GM23338 (cell line): ENCODE measurements around the gene VAPA. TPM values are rescaled to one million over a fixed set of nuclear protein-coding genes. Genes with fewer than 3 reads are reported as not detected.

Experiments
- ATAC-seq: fragments of 200-7000 bp; cut with Tn5 transposase; 3 replicates; pipeline ENCODE4 v1.9.1; 2020
- DNase-seq: peaks from one replicate; pipeline ENCODE4 v3.0.0-alpha.2; 2015; ENCODE audit warnings: low spot score
- H2AFZ ChIP-seq: fragments of 200-600 bp; sonication (generic); 2 replicates; pipeline ENCODE4 v1.8.0; 2016; ENCODE audit warnings: antibody characterized with exemption, mild to moderate bottlenecking, moderate library complexity
- H3F3A ChIP-seq: fragments of 200-600 bp; sonication (generic); replicated peaks from 2 replicates; pipeline ENCODE4 v1.8.0; 2017; ENCODE audit warnings: antibody characterized with exemption, mixed run types, low read depth
- H3K27ac ChIP-seq: fragments of 200-600 bp; sonication (generic); 2 replicates; pipeline ENCODE4 v1.6.1; 2016; ENCODE audit warnings: low read depth
- H3K27me3 ChIP-seq: fragments of 200-600 bp; sonication (generic); 2 replicates; pipeline ENCODE4 v1.8.0; 2016; ENCODE audit warnings: mild to moderate bottlenecking, mixed run types, moderate library complexity; ENCODE audit not compliant: insufficient read depth
- H3K36me3 ChIP-seq: fragments of 200-600 bp; sonication (generic); 2 replicates; pipeline ENCODE4 v1.8.0; 2016; ENCODE audit warnings: mild to moderate bottlenecking; ENCODE audit not compliant: insufficient read depth
- H3K4me1 ChIP-seq: fragments of 200-600 bp; sonication (generic); 2 replicates; pipeline ENCODE4 v1.8.0; 2016; ENCODE audit warnings: mild to moderate bottlenecking, moderate library complexity; ENCODE audit not compliant: insufficient read depth
- H3K4me2 ChIP-seq: fragments of 200-600 bp; sonication (generic); 2 replicates; pipeline ENCODE4 v1.7.1; 2017; ENCODE audit warnings: mixed run types
- H3K4me3 ChIP-seq: fragments of 200-600 bp; sonication (generic); 2 replicates; pipeline ENCODE4 v1.6.1; 2016; ENCODE audit warnings: mixed run types
- H3K79me2 ChIP-seq: fragments of 200-600 bp; sonication (generic); replicated peaks from 2 replicates; pipeline ENCODE4 v1.8.0; 2017; ENCODE audit warnings: mild to moderate bottlenecking; ENCODE audit not compliant: insufficient read depth
- H3K9me2 ChIP-seq: fragments of 200-600 bp; sonication (generic); 2 replicates; pipeline ENCODE4 v1.8.0; 2017; ENCODE audit not compliant: insufficient read depth
- H4K20me1 ChIP-seq: fragments of 200-600 bp; sonication (generic); replicated peaks from 2 replicates; pipeline ENCODE4 v1.8.0; 2017; ENCODE audit warnings: mild to moderate bottlenecking; ENCODE audit not compliant: insufficient read depth
- H3K27ac Mint-ChIP-seq: 2 replicates; pipeline ENCODE4 v1.8.0; 2020; ENCODE audit warnings: inconsistent platforms, mild to moderate bottlenecking, moderate library complexity, mixed read lengths
- H3K27me3 Mint-ChIP-seq: 3 replicates; pipeline ENCODE4 v1.8.0; 2022; ENCODE audit warnings: low read depth, mild to moderate bottlenecking, moderate library complexity, mixed read lengths, inconsistent platforms; ENCODE audit not compliant: insufficient read depth, poor library complexity
- H3K36me3 Mint-ChIP-seq: 3 replicates; pipeline ENCODE4 v1.8.0; 2021; ENCODE audit warnings: low read depth, mild to moderate bottlenecking, inconsistent platforms, moderate library complexity, mixed read lengths
- H3K4me1 Mint-ChIP-seq: 3 replicates; pipeline ENCODE4 v1.8.0; 2020; ENCODE audit warnings: mild to moderate bottlenecking, inconsistent platforms, mixed read lengths
- H3K4me3 Mint-ChIP-seq: 3 replicates; pipeline ENCODE4 v1.8.0; 2021; ENCODE audit warnings: moderate library complexity, mild to moderate bottlenecking, inconsistent platforms, mixed read lengths
- H3K9me3 Mint-ChIP-seq: 3 replicates; pipeline ENCODE4 v1.8.0; 2020; ENCODE audit warnings: moderate library complexity, mild to moderate bottlenecking, inconsistent platforms, mixed read lengths
- EZH2 ChIP-seq: fragments of 200-600 bp; sonication (generic); IDR thresholded peaks from one replicate; pipeline ENCODE4 v1.8.0; 2017; ENCODE audit warnings: antibody characterized with exemption, mild to moderate bottlenecking, low read depth; ENCODE audit not compliant: unreplicated experiment
- JUNB ChIP-seq: IDR thresholded peaks from one replicate; pipeline ENCODE4 v1.6.1; 2016; ENCODE audit warnings: antibody characterized with exemption; ENCODE audit not compliant: unreplicated experiment
- NANOG ChIP-seq: IDR thresholded peaks from 2 replicates; pipeline ENCODE4 v1.6.1; 2016; ENCODE audit warnings: antibody characterized with exemption, borderline replicate concordance
- POLR2AphosphoS5 ChIP-seq: IDR thresholded peaks from 2 replicates; pipeline ENCODE4 v1.6.1; 2016; ENCODE audit warnings: antibody characterized with exemption, low read depth
- ZNF114 ChIP-seq: fragments of 250-450 bp; sonication (Bioruptor Pico); IDR thresholded peaks from 2 replicates; pipeline ENCODE4 v1.5.0; 2020; ENCODE audit warnings: mild to moderate bottlenecking, moderate library complexity
- ZNF331 ChIP-seq: fragments of 250-450 bp; sonication (Bioruptor Pico); IDR thresholded peaks from 2 replicates; pipeline ENCODE4 v1.5.0; 2020; ENCODE audit warnings: low read depth, mild to moderate bottlenecking, moderate library complexity
- polyA plus RNA-seq: library from polyadenylated mRNA; unstranded; fragments of >200 nt; fragmentation: Nextera tagmentation; extraction: Ambion mirVana; gene quantifications from 2 replicates; pipeline ENCODE4 v1.2.1, GENCODE V29; 2016
- total RNA-seq: library from RNA; depleted of rRNA; stranded (reverse); fragments of >200 nt; shearing (Covaris generic); gene quantifications from 2 replicates; pipeline ENCODE4 v1.2.3, GENCODE V29; 2014
- TF ChIP-seq, protein P1 (sequence below), 2 experiments: fragments of 200-600 bp in 1 of 2; sonication (generic) in 1 of 2; conservative IDR thresholded peaks; 2 replicates each; pipeline versions ENCODE4 v1.5.1 to v1.6.1; 2016 to 2017; ENCODE audit warnings: antibody characterized with exemption in 2 of 2, low read depth in 2 of 2, mild to moderate bottlenecking in 2 of 2, moderate library complexity in 1 of 2
- TF ChIP-seq, protein P2 (sequence below): IDR thresholded peaks from one replicate; pipeline ENCODE4 v1.6.1; 2018; ENCODE audit warnings: antibody characterized with exemption; ENCODE audit not compliant: unreplicated experiment
- TF ChIP-seq, protein P3 (sequence below): IDR thresholded peaks from 2 replicates; pipeline ENCODE4 v1.6.1; 2016; ENCODE audit warnings: antibody characterized with exemption

Gene VAPA
- total and polyA plus RNA-seq, 2 experiments from 2014 or later = 162 to 178 TPM

DNA sequence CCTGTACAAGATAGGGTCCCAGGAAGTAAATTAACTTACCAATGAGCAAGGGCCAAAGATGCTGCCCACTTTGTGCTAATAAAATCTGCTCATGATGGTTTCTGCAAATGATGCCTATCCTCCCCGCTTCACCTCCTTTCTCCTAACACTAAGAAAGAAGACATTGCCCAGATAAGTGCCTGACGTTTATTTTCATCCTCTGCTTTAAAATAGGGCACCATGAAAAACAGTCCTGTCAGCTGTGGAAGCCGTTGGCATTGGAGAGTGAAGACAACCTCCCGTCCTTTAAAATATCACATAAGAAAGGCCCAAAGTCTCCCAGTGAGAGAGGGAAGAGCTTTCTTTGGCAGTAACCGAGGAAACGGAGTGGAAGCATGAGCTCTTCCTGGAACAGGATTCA lies 29.7 kb upstream of the VAPA start:
- H2AFZ ChIP-seq = no peak overlapping the region
- no peak for DNase-seq
- no peaks in the 10 kb centered on the region for H3K4me1 ChIP-seq
- peaks cover 12% of the 10 kb centered on the region for H3K9me2 ChIP-seq
- H3K27me3 Mint-ChIP-seq = no peaks in the 10 kb centered on the region
- H3K27me3 ChIP-seq = no peaks in the 10 kb centered on the region
- ATAC-seq = no peak
- no peaks in the 10 kb centered on the region for H3K36me3 ChIP-seq
- no peak overlapping the region for H3K4me2 ChIP-seq
- no peaks in the 10 kb centered on the region; the same call in 1 of the 3 replicates for H3K9me3 Mint-ChIP-seq
- H3K79me2 ChIP-seq = no peaks in the 10 kb centered on the region
- H3K4me3 Mint-ChIP-seq = no peak overlapping the region
- H3F3A ChIP-seq = no peaks in the 10 kb centered on the region
- no peak overlapping the region for H3K27ac Mint-ChIP-seq
- no peaks in the 10 kb centered on the region for H3K36me3 Mint-ChIP-seq
- H3K4me1 Mint-ChIP-seq = no peaks in the 10 kb centered on the region
- TF ChIP-seq POLR2AphosphoS5 (no peak), JUNB (no peak), EZH2 (no peak), ZNF114 (CRISPR knock-in tag) (no peak), ZNF331 (CRISPR knock-in tag) (no peak), NANOG (no peak)
- TF ChIP-seq, protein P1, sequence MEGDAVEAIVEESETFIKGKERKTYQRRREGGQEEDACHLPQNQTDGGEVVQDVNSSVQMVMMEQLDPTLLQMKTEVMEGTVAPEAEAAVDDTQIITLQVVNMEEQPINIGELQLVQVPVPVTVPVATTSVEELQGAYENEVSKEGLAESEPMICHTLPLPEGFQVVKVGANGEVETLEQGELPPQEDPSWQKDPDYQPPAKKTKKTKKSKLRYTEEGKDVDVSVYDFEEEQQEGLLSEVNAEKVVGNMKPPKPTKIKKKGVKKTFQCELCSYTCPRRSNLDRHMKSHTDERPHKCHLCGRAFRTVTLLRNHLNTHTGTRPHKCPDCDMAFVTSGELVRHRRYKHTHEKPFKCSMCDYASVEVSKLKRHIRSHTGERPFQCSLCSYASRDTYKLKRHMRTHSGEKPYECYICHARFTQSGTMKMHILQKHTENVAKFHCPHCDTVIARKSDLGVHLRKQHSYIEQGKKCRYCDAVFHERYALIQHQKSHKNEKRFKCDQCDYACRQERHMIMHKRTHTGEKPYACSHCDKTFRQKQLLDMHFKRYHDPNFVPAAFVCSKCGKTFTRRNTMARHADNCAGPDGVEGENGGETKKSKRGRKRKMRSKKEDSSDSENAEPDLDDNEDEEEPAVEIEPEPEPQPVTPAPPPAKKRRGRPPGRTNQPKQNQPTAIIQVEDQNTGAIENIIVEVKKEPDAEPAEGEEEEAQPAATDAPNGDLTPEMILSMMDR (conservative IDR thresholded peaks at IDR 0.05; ENCODE audit: low read depth in 2 of 2) = no peak
- TF ChIP-seq, protein P2, sequence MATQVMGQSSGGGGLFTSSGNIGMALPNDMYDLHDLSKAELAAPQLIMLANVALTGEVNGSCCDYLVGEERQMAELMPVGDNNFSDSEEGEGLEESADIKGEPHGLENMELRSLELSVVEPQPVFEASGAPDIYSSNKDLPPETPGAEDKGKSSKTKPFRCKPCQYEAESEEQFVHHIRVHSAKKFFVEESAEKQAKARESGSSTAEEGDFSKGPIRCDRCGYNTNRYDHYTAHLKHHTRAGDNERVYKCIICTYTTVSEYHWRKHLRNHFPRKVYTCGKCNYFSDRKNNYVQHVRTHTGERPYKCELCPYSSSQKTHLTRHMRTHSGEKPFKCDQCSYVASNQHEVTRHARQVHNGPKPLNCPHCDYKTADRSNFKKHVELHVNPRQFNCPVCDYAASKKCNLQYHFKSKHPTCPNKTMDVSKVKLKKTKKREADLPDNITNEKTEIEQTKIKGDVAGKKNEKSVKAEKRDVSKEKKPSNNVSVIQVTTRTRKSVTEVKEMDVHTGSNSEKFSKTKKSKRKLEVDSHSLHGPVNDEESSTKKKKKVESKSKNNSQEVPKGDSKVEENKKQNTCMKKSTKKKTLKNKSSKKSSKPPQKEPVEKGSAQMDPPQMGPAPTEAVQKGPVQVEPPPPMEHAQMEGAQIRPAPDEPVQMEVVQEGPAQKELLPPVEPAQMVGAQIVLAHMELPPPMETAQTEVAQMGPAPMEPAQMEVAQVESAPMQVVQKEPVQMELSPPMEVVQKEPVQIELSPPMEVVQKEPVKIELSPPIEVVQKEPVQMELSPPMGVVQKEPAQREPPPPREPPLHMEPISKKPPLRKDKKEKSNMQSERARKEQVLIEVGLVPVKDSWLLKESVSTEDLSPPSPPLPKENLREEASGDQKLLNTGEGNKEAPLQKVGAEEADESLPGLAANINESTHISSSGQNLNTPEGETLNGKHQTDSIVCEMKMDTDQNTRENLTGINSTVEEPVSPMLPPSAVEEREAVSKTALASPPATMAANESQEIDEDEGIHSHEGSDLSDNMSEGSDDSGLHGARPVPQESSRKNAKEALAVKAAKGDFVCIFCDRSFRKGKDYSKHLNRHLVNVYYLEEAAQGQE = no peak
- TF ChIP-seq, protein P3, sequence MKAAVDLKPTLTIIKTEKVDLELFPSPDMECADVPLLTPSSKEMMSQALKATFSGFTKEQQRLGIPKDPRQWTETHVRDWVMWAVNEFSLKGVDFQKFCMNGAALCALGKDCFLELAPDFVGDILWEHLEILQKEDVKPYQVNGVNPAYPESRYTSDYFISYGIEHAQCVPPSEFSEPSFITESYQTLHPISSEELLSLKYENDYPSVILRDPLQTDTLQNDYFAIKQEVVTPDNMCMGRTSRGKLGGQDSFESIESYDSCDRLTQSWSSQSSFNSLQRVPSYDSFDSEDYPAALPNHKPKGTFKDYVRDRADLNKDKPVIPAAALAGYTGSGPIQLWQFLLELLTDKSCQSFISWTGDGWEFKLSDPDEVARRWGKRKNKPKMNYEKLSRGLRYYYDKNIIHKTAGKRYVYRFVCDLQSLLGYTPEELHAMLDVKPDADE = no peak
- H3K27ac ChIP-seq = no peak overlapping the region
- H3K4me3 ChIP-seq = no peak overlapping the region
- H4K20me1 ChIP-seq = no peaks in the 10 kb centered on the region
